Effector CD8-positive, alpha-beta T cell (primary cell): Measurements from ENCODE around the gene FPR1.

ENCODE experiments used
- DNase-seq: peaks from one replicate; lab custom pipeline; 2025; lab: John Stamatoyannopoulos, UW
- total RNA-seq, 4 experiments: gene quantifications; one replicate each; lab custom pipeline; 2026; lab: John Stamatoyannopoulos, UW

The FPR1 gene, protein sequence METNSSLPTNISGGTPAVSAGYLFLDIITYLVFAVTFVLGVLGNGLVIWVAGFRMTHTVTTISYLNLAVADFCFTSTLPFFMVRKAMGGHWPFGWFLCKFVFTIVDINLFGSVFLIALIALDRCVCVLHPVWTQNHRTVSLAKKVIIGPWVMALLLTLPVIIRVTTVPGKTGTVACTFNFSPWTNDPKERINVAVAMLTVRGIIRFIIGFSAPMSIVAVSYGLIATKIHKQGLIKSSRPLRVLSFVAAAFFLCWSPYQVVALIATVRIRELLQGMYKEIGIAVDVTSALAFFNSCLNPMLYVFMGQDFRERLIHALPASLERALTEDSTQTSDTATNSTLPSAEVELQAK
- total RNA-seq = 0 to 0.36 (median 0) reads per million in 4 experiments

DNA sequence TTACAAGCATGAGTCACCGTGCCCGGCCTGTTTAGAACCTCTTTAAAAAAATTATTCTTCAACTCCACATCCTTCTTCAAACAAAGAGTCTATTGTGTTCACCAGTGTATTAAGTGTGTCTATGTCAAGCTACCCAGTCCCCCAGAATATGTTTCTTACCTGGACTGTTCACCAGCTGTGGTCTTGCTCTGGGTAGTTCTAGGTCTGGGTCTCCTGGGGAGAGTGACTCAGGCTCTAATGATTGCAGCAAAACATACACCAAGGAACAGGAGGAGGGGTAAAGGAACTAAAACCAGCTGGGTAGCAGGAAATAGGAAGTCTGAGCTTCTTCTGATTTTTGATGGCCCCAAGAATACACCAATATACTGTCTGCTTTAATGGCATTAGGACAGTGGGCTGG lies at the start of gene FPR1:
FPR1 (minus strand) TSS at position 224 of the 400 bp plus-strand sequence. CDS start 4,884 bp downstream, outside the sequence.
- DNase-seq = no peak

DNA sequence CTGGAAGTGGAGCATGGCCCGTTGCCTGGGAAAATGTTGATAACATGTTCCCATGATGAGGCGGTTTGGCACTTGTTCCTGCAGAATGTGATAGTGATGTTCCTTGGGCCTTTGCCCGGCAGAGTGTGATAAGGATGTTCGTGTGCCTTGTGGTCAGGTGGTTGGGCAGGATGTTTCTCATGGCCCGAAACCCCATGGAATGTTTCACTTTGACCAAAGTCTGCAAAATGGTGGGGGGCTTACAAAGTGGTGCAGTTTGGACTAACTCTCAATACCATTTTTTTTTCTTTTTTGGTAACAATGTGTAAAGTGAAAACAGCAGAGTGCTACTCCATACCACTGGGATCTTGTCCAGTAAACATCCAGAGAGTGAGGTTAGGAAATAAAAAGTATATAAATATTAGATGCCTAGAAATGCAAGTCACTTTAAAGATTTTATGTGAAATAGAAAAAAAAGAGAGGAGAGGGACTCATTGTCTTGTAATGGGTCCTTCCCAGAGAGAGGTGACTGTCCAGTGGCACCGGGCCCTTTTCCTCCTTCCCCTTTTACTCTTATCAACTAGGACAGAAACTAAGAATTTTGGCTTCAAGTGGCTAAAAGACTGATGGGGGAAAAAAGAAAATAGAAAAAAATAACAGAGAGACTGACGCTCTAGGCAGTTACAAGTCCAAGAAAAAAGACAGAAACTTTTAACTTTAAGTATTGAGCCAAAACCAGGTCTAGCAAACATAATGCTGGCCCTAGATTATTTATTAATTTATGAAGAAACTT lies 49.0 kb upstream of the FPR1 start:
- no peak for DNase-seq

DNA sequence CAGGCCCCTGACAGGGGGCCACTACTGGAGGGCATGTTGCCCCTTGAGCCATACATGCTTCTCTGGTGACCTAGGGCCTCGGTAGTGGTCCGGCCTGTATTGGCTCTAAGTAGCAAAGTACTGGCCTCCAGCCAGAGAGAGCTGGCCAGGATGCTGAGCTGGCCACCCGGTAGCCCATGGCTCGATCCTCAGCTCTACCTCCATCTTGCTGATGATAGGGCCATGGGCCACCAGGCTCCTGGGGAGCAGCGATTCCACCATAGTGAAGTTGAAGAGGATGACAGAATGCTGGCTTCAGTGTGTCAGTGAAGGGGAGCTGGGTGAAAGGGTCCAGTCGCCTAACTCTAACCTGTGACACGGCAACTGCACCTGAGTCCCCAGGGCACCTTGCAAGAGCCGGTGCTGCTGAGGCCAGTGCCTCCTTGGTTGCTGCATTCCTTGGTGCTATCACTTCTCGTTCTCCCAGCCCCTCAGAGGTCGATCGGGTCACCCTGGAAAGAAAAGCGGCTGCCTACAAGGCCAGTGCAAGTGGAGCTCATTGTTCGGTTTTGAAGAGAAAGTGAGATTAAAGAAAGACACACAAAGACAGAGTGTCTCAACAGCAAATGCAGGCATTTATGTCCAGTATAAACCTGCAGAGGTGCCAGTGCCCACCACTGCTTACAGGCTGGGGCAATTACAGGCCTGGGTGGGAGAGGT lies 48.2 kb upstream of the FPR1 start:
- no peak for DNase-seq

DNA sequence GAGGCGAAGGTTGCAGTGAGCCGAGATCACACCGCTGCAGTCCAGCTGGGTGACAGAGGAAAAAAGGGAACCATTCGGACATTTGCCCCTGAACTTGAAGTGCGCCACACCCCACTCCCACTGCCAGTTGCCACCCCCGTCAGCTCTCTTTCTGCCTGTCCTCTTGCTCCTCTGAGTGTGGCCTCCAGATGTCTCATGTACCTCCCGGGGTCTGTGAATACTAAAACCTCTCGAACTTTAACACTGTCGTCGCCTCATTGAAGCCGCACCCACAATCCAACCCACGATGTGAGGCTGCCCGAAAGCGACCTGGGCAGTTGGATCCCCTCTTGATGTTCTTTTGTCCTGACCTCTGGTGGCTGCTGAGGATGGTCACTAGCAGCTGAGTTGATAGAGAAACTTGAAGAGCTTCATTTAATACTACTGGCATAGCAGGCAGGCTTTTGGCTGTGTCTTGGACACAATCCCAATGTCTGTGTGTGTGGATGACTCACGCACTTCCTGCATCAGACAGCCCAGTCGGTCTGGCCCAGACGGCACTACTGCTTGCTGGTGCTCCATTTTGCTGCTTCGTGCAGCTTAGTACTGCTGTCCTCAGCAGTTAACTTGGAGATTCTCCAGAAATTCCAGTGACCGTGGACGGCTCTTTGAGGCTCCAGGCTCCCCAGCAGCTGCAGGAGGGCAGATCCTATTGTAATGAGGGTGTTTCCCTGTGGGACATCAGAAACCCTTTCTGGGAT lies 47.5 kb upstream of the FPR1 start:
- no peak for DNase-seq

DNA sequence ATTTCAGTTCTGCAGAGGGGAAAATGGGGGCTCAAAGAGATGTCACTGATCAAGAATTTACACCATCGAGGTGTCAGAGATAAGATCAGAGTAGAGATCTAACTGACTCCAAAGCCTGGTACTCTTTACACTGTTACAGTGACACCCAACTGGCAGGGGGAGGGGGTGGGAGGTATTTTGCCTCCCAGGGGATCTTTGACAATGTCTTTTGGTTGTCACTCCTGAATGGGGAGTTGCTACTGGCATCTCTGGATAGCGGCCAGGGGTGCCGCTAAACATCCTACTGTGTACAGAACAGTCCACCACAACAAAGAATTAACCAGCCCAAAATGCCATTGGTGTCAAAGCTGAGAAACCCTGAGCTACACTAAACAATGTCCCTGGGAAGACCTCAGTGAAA lies 46.4 kb upstream of the FPR1 start:
- DNase-seq = no peak

DNA sequence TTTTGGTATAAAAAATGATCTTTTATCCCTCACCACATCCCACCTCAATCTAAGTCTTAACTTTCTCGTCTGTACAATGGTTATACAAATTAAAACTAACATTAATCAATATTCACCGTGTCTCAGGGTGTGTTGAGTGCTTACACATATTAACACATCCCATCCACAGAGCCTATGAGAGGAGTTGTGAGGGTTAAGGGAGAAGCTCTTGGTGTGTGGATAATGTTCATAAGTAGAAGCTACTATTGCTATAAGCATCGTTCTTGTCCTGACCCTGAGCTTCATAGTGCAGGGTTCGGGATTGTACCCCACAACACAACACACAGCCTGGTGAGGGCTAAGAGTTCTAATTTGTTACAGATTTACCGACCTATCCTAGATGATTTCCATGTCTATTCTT lies 45.8 kb upstream of the FPR1 start:
- DNase-seq = no peak

DNA sequence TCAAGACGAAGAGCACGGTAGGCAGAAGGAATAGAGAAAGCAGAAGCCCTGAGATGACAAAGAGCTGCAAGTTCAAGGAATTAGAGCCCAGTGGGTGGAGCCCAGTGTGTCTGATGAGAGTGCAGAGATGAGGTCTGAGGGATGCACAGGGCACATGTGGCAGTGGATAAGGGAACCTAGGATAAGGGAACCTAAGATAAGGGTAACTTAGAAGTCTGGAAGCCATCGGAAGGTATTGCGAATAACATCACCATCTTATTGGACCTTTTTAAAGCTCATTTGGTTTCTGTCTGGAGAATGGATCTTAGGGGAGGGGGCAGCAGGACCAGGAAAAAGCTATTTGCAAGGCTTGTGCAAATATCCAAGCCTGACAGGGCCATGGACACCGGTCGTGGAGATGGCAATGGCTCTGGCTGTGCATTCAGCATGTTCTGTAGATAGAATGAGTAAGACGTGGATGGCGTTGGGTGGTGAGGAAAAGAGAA lies 44.6 kb upstream of the FPR1 start:
- no peak for DNase-seq

DNA sequence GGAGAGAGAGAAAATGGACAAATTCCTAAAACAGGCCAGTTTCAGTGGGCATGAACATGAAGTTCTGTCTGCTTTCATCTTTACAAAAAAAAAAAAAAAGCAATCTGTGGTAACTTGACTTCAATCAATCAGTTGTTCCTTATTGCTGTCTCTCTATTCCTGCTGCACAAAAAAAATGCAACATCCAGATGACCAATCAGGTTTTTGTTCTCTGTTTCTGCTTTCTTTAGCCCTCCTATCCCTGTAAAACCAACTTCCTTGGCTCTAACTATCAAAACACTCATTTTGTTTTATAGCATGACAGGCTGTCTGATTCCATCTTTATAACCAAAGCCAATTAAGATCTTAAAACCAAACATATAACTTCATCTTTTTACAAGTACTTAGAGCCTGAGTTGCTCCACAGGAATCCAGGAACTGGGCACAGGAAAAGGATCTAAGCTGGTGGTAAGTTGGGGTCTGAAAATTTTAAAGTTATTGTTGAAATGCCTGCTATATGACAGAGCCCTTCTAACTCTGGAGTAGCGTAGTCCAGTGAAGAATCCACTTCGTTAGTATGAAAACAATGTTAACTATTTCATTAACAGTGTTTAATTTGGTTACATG lies 43.3 kb upstream of the FPR1 start, which contains the start of gene FPR3:
FPR3 (plus strand) TSS at position 273 of the 606 bp plus-strand sequence. CDS start 28,592 bp downstream, outside the sequence.
- no peak for DNase-seq

DNA sequence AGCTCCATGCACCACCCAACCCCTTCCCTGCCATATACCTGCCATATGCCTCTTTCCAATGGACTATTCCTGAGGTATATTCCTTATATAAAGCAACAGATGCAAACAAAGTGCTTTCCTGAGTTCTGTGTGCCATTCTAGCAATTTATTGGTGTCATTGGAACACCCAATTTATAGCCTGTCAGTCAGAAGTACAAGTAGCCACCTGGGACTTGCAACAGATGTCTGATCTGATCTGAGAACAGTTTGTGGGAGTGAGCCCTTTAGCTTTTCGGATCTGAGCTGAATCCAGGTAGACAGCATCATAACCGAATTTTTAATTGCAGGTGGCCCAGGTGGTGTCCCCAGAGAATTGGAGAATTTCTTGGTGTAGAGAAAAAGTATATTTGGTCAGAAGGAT lies 42.3 kb upstream of the FPR1 start:
- DNase-seq = no peak

DNA sequence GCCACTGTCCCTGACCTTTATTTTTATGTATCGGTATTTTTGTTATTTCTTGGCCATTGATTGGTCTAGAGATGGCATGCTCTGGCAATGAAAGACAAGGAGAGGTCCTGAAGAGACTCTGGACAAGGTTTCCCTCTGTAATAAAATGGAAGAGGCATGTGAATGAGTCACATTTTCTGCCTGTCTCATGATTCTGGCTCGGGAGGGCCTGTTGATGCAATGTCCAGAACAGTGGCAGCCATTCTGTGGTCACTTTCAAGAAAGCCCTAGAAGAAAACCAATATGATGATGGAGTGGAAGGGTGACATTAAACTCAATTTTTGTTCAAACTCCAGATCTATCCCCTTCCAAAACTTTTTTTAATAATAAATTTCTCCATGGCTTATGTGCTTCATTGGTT lies 41.3 kb upstream of the FPR1 start:
- DNase-seq = no peak

DNA sequence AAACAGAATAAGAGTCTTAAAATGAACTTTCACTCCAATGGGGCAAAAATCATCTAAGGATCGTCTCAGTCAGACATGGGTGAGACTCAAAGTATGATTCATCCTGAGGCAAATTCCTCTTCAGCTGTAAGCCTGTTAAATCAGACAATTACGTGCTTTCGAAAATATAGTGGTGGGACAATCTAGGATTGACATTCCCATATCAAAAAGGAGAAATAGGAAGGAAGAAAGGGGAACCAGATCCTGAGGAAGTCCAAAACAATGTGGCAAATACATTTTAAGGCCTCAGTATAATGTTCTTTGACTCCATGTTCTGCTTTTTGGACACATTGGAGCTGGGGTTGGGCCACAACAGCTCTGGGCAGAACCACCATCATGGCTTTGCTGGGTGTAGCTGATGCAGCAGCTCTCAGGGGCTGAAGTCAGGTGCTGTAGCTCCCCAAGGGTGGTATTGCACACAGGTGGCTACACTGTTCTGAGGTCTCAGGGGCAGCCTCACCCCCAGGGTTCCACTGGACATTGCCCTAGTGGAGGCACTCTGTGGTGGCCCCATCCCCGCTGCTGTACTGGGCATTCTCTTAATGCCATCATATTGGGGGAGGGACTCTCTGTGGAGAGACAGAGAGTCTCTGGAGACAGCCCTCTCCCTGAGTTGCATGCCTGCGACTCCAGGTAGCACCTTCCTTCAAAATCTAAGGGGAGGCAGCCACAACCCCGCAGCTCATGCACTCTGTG lies 37.5 kb upstream of the FPR1 start:
- no peak for DNase-seq

DNA sequence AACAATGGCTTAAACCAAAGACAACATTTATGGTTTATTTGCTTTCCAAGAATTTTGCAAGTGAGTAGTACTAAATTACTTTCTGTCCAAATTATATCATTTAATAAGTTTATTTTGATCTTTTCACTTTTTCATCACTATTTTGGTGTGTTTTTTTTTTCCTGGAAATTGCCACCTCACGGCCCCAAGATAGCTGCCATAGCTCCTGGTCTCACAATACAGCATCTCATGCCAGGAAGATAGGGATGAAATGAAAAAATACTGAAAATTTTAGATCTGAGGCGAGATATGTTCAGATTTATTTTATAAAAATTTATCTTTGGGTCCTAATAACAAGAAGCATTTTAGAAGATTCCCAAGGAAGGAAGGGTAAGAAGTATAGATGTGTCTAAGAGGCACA lies 36.4 kb upstream of the FPR1 start:
- no peak for DNase-seq

DNA sequence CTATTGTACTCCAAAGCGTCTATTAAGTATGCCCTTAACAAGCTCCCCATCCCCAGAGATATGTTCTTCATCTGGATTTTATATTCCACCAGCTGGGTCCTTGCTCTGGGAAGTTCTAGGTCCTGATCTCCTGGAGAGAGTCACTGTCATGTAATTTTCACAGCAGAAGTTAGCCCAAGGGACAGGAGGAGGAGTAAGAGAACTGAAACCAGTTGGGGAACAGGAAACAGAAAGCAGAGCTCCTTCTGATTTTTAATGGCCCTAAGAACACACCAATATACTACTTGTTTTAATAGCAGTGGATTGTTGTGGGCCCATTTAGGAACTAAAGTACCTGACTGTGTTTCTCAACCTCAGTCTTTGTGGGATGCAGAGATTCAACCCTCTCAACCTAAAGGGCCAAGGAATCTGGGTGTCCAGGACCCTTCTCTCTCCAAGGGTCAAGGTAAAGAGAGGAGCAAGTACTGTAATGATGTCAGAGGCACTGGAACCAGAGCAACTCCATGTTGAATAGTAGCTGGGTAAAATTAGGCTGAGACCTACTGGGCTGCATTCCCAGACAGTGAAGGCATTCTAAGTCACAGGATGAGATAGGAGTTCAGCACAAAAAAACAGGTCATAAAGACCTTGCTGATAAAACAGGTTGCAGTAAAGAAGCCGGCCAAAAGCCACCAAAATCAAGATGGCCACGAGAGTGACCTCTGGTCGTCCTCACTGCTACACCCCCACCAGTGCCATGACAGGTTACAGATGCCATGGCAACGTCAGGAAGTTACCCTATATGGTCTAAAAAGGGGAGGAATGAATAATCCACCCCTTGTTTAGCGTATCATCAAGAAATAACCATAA lies 35.2 kb upstream of the FPR1 start:
- DNase-seq = no peak

DNA sequence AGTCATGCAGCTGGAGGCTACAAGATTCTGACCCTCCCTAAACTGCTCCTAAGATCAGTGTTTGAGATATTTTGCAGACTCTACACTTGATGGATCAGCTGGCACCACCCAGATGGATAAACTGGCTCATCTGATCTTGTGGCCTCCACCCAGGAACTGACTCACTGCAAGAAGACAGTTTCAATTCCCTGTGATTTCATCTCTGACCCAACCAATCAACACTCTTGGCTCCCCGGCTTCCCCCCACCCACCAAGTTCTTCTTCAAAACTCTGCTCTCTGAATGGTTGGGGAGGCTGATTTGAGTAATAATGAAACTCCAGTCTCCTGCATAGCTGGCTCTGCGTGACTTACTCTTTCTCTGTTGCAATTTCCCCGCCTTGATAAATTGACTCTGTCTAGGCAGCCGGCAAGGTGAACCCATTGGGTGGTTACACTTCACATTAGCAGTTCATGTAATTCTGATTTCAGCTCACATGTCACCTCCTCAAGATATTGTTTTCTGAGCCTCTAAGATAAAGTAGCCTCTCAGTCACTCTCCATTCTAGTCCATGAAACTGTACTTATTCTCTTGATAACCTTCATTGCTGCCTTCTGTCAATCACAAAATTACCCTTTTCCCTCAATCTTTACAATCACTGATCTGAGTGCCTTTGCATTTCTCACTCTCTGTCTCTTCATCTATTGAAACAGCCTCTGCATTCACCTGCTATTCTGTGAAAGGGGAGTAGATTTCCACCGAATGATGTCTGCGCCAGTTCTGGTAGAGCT lies 33.4 kb upstream of the FPR1 start:
- no peak for DNase-seq

DNA sequence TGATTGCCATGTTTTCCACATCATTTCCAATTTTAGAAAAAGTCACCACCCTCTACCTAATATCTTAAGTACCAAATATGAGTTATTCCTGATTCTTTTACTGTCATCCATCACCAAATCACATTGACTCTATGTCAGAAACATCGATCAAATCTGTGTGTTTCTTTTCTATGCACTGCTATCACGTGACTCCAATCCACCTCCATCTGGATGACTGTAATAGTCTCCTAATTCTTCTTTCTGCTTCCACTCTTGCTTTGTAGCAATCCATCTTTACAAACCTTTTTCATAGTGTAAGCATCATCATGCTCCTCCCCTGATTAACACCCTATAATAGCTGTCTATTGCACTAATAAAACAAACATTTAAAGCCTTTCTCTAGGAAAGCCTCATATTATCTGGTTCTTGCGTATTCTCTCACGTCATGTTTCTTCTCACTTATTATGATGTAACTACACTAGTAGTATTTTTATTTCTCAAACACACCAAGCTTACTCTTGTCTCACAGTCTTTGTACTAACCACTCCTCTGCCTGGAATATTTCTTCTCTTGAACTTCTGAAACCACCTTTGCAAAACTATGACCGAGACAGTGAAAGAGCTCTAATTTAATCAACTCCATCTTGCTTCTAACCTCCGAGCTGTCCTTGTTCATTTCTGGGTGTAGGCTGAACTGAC lies 32.6 kb upstream of the FPR1 start:
- no peak for DNase-seq

DNA sequence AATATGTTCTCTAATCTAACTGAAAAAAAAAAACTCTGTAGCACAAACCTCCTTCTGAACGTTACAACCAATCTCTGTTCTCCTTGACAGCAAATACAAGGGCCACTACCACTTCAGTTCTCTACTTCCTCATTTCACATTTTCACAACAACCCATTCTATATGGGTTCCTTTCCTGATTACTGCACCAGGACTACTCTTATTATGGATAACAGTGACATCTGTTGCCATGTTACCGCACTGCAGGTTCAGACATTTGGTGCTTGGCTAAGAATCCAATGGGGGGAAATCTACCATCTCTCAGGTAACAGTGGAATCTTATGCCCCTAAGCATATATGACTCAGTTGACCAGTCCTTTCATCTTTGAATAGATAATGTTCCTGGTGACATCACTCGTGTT lies 31.7 kb upstream of the FPR1 start:
- no peak for DNase-seq

DNA sequence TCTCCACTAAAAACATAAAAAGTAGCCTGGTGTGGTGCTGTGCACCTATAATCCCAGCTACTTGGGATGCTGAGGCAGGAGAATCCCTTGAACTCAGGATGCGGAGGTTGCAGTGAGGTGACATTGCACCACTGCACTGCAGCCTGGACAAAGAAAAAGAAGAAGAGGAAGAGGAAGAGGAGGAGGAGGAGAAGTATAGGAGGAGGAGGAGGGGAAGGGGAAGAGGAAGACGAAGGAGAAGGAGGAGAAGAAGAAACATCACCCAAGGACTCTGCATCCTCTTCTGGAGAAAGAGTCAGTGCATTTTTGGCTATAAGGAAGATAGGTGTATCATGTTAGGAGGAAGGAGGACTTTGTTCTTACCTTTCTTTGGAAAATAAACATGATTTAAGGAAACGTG lies 30.3 kb upstream of the FPR1 start:
- DNase-seq = no peak

DNA sequence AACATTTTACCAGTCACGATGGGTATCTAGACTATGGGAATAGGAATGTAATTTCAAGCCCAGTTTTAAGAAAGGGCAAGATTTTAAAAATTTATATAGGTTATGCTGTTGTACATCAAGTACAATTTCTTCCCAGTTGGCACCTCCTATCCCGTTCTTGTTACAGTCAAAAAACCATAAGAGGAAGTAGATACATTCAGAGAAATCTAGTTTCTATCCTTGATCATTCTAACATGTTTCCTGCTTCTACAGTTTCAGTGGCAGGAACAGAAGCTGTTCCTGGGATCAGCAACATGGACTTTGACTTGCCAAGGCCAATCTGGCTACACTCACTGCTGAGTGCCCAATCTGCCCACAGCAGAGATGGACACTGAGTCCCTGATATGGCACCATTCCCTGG lies 28.6 kb upstream of the FPR1 start:
- DNase-seq = no peak
